ENCODE results near the gene TST.

GRCh38 chr22:37011472-37011871 lies 7.8 kb downstream of the TST start:
- TF ChIP-seq POLR2AphosphoS5 (IDR thresholded peaks at IDR 0.05) (no peak), CTCF (IDR thresholded peaks at IDR 0.05) (no peak), POLR2A (IDR thresholded peaks at IDR 0.05) (no peak)

All from prostate gland (tissue), 2 donors.